GM12875 (cell line): ENCODE measurements around the gene MTHFSD.

Experiments used
- H3K4me3 ChIP-seq: one replicate; pipeline ENCODE4 v1.5.1; 2011; ENCODE audit warnings: low read depth, low read length, control low read depth
- TF ChIP-seq, protein P1 (sequence below): IDR thresholded peaks from 2 replicates; pipeline ENCODE4 v1.5.1; 2011; ENCODE audit warnings: low read depth, mild to moderate bottlenecking, control low read depth, inconsistent platforms, low read length, moderate library complexity, borderline replicate concordance; ENCODE audit not compliant: insufficient read depth

Gene MTHFSD

DNA sequence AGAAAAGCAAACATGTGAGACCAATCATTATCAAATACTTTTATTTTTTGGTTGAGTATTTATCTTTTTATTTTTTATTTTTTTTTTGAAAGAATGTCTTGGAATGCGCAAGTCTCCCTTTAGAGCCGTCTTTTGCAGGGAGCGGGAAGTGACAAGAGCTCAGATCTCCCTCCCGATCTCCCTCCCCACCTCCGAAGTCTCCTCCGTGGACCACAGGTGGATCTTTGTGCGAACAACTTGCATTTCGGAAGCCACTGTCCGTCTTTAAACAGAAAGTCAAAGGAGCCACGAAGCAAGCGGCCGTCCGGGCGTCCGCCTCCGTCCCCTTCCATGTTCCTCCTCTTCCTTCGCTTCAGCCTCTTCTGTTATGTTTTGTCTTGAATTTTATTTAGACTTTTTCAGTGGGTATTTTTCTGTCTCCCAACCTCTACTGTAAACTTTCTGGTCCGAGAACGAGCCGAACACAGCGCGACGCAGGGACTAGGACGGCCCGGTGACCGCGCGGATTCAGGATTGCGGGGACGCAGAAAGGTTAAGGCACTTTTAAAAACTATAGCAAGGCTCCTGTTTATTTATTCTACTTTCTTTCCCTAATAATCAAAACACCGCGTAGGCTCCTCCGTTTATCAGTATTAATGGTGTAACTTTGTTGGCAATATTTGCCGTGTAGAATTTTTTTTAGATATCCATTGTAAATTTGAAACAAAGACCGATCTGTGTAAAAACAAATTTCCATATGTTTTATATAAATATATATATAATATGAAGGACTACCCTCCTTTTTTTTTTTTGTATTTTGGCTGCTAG lies 41.4 kb downstream of the MTHFSD start:
- TF ChIP-seq, protein P1, sequence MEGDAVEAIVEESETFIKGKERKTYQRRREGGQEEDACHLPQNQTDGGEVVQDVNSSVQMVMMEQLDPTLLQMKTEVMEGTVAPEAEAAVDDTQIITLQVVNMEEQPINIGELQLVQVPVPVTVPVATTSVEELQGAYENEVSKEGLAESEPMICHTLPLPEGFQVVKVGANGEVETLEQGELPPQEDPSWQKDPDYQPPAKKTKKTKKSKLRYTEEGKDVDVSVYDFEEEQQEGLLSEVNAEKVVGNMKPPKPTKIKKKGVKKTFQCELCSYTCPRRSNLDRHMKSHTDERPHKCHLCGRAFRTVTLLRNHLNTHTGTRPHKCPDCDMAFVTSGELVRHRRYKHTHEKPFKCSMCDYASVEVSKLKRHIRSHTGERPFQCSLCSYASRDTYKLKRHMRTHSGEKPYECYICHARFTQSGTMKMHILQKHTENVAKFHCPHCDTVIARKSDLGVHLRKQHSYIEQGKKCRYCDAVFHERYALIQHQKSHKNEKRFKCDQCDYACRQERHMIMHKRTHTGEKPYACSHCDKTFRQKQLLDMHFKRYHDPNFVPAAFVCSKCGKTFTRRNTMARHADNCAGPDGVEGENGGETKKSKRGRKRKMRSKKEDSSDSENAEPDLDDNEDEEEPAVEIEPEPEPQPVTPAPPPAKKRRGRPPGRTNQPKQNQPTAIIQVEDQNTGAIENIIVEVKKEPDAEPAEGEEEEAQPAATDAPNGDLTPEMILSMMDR, result no peak
- H3K4me3 ChIP-seq, result no peak overlapping the region

DNA sequence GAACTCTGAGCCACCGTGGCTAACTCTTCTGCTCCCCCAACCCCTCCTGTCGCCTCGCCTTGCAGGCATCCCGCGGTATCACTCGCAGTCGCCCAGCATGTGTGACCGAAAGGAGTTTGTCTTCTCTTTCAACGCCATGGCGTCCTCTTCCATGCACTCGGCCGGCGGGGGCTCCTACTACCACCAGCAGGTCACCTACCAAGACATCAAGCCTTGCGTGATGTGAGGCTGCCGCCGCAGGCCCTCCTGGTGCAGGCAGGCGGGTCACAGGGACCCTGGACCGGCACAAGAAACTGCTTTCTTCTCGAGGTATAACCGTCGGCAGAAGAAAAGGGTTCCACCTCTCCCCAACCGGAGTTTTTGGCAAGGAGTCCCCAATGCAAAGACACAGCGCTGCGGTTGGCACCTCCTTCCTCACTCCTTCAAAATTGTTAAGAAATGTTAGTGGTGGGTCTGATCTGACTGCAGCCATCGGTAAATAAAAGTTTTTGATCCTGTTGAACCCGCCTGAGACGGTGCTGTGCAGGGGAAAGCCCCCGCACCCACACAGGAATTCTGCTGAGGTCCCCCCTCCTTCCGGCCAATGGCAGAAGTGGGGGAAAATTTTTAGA lies 42.1 kb downstream of the MTHFSD start:
- TF ChIP-seq, protein P1, result no peak
- H3K4me3 ChIP-seq, result no peak overlapping the region

DNA sequence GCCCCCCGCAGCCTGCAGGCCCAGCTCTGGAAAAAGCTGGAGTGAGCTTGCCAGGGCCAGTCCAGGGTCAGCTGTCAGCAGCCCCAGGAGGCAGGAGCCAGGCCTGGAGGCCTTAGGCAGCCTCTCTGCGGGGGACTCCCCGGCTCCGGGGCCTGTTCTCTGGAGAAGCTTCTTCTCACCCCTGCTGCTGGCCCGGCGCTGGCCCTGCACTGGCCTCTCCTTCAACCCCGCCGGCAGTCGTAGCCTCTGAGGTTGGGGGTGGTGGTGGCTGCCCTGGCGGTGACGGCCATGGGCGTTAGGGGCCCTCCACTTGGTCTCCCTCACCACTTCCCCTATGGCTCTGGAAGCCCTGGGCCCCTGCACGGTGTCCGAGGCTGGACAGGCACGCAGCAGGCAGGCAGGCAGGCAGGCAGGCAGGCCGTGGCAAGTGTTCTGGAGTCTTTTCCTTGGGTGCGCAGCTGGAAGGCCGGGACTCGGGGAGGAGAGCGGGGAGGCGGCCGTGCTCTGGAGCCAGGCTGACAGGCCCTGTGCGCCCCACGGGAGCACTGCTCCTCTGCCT lies 42.7 kb downstream of the MTHFSD start:
- H3K4me3 ChIP-seq, result no peak overlapping the region
- TF ChIP-seq, protein P1, result no peak

DNA sequence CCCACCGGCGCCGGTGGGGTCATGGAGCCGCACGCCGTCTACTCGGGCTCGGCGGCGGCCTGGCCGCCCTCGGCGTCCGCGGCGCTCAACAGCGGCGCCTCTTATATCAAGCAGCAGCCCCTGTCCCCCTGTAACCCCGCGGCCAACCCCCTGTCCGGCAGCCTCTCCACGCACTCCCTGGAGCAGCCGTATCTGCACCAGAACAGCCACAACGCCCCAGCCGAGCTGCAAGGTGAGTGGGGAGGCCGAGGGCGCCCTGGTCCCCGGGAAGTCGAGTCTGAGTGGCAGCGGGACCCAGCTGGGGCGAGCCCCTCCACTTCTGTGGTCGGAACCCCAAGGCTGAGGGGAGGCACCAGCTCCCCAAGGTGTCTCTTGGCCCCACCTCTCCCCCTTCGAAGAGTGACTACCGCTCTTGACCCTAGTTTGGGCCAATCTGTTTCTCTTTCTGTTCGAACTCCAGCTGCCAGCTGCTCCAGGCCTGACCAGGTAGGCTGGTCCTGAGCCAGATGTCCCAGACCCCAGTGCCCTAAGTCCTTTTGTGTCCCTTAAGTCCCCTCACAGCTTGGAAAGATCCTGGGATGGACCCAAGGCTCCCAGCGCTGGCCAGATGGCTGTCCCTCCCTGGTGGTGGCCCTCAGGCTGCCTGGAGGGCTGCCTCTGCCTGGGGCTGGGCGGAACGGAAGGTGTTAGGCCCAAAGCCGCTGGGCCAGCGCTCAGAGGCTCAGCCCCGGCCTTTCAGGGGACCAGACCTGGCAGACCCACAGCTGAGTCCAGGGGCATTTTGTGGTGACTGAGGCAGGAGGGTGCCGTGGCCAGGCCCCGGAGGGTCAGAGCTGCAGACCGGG lies 43.5 kb downstream of the MTHFSD start:
- TF ChIP-seq, protein P1, result no peak
- H3K4me3 ChIP-seq, result no peak overlapping the region

DNA sequence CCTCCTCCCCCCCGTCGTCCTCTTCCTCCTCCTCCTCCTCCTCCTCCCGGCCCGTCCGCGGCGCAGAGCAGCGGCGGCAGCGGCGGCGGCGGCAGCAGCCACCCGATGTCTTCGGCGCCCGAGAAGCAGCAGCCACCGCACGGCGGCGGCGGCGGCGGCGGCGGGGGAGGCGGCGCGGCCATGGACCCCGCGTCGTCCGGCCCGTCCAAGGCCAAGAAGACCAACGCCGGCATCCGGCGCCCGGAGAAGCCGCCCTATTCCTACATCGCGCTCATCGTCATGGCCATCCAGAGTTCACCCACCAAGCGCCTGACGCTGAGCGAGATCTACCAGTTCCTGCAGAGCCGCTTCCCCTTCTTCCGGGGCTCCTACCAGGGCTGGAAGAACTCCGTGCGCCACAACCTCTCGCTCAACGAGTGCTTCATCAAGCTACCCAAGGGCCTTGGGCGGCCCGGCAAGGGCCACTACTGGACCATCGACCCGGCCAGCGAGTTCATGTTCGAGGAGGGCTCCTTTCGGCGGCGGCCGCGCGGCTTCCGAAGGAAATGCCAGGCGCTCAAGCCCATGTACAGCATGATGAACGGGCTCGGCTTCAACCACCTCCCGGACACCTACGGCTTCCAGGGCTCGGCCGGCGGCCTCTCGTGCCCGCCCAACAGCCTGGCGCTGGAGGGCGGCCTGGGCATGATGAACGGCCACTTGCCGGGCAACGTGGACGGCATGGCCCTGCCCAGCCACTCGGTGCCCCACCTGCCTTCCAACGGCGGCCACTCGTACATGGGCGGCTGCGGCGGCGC lies 44.4 kb downstream of the MTHFSD start, which contains the start of gene FOXF1:
FOXF1 (plus strand) TSS at position 63 of the 797 bp plus-strand sequence; CDS start at position 106, 43 bp downstream.
- peak within 1 kb of the TSS; percentile 47 for H3K4me3 ChIP-seq
- TF ChIP-seq, protein P1, result no peak

DNA sequence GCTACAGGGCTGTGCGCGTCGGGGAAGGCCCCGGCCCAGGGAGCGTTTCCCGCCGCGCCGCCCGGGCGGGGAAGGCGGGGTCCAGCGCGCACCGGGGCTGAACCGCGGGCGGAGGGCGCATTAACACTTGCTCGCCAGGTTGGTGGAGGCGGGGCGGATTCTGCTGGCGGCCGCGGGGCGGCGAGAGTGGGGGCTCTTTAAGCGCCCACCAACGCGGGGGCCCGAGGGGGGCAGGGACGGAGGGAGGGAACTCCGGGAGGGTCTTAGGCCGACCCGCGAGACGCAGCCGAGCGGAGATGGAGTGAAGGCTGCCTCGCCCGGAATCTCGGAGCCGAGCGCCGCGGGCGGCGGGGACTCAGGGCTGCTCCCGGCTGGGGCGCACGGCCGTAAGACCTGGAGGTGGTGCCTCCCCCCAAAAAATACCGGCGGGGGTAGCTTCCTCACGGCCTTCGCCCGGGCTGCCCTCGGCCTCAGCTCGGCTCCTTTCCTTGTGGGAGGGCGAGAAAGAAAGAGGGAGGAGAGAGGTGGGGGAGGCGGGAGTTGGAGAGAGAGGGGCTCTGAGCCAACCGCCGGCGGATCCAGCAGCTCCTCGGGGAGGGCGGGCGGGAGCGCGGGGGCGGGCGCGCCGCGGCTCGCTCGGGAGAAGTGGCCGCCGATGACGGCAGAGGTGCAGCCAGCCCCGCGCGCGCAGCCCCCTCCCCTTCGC lies 45.1 kb downstream of the MTHFSD start:
- peak overlapping the region; percentile 47 for H3K4me3 ChIP-seq

More for the DNA sequence above, 45.1 kb downstream of the MTHFSD start:
- TF ChIP-seq, protein P1, result no peak
